D721Med (cell line): ENCODE measurements around the gene CWC27.
"Not testable (repeated sequence)": the region's sequence is repeated elsewhere in the genome, so short reads cannot be mapped to it uniquely, and the experiment has no call there.

Experiments used
- DNase-seq: peaks from one replicate; pipeline ENCODE4 v3.0.0; 2011; ENCODE audit warnings: low spot score; ENCODE audit not compliant: insufficient read length
- FAIRE-seq: peaks from 2 replicates; lab custom pipeline; 2011; peaks lifted over from hg19 to GRCh38; lab: Jason Lieb, UNC
- CTCF ChIP-seq: IDR thresholded peaks from 2 replicates; pipeline ENCODE4 v1.5.1; 2012; ENCODE audit warnings: mild to moderate bottlenecking, control low read depth; ENCODE audit not compliant: insufficient read depth; ENCODE audit errors: missing control alignments

CWC27 gene

GRCh38 chr5:64827703-64828102 lies 59.0 kb downstream of the CWC27 start:
- TF ChIP-seq CTCF: no peak
- DNase-seq (no peak), FAIRE-seq (no peak)

- FAIRE-seq, DNase-seq: not testable (repeated sequence)
Measured at GRCh38 chr5:64830650-64831049, 61.9 kb downstream of the CWC27 start.

GRCh38 chr5:64831996-64832395 lies 63.3 kb downstream of the CWC27 start:
- no peak for DNase-seq
- no peak for TF ChIP-seq CTCF
- no peak for FAIRE-seq

- TF ChIP-seq CTCF: no peak
- FAIRE-seq (no peak), DNase-seq (no peak)
Measured at GRCh38 chr5:64834037-64834436, 65.3 kb downstream of the CWC27 start.

- DNase-seq: no peak
- FAIRE-seq: no peak
- no peak for TF ChIP-seq CTCF
Measured at GRCh38 chr5:64834611-64835010, 65.9 kb downstream of the CWC27 start.

- TF ChIP-seq CTCF: no peak
- FAIRE-seq: no peak
Measured at GRCh38 chr5:64835266-64835665, 66.5 kb downstream of the CWC27 start.

GRCh38 chr5:64836190-64836755 lies 67.5 kb downstream of the CWC27 start:
- no peak for TF ChIP-seq CTCF
- FAIRE-seq (no peak), DNase-seq (no peak)

More at GRCh38 chr5:64835266-64835665, 66.5 kb downstream of the CWC27 start:
- DNase-seq: no peak

- no peak for TF ChIP-seq CTCF
- DNase-seq (no peak), FAIRE-seq (no peak)
Measured at GRCh38 chr5:64836786-64837185, 68.1 kb downstream of the CWC27 start.
